ENCODE measurements around the gene OR4Q3. TPM values are rescaled to one million over a fixed set of nuclear protein-coding genes. Genes with fewer than 3 reads are reported as not detected.

OR4Q3 gene
- total RNA-seq, 3 donors from 2014 or later: not detected

Other genes starting within 250 kb of the OR4Q3 start
- gene OR11H2, start 29.7 kb upstream of the OR4Q3 start, total RNA-seq: not detected
- gene OR4M1, start 29.9 kb downstream of the OR4Q3 start, total RNA-seq: not detected
- not detected for gene OR4N2, start 60.2 kb downstream of the OR4Q3 start, total RNA-seq
- not detected for gene OR4K2, start 131.6 kb downstream of the OR4Q3 start, total RNA-seq
- not detected for gene OR4K5, start 177.0 kb downstream of the OR4Q3 start, total RNA-seq
- gene OR4K1, start 187.3 kb downstream of the OR4Q3 start, total RNA-seq: not detected
- gene OR4K15, start 232.0 kb downstream of the OR4Q3 start, total RNA-seq: not detected

Data from activated T-cell treated with anti-CD3 and anti-CD28 coated beads, Interleukin-2, amount 50 U/mL, for 4 hours (primary cell).